ENCODE results near the gene TNFAIP2. TPM values are rescaled to one million over a fixed set of nuclear protein-coding genes. Genes with fewer than 3 reads are reported as not detected.

Gene TNFAIP2
- total RNA-seq, 4 donors from 2014 or later: 28.6 to 37.2 (median 31.2) TPM

DNA sequence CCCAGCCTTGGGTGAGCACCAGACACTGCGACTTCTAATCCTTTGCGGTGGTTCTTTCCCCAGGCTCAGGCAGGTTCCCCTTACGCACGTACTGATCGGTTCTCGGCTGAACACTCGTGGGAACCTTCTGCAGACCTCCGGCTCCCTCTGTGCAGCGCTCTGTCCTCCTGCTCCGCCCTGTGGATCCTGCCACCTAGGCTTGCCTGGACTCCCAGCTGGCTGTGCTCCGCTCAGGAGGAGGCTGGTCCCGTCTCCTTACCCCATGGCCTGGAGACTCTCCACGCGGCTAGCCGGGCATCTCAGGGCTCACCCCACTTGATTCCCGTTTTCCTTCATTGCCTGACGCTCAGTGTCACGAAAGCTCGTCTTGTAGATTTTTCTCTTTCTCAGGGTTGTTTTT, 34.7 kb downstream of the TNFAIP2 start:
- Histone ChIP-seq H3K4me3 (replicated peaks in 1 of 3) (no peak overlapping the region), H3K27me3 (no peaks in the 10 kb centered on the region), H3K36me3 (no peaks in the 10 kb centered on the region), H3K4me1 (peaks cover 11 to 27% of the 10 kb centered on the region in 2 donors), H3K9me3 (no peaks in the 10 kb centered on the region), H3K27ac (no peak overlapping the region)
- no peak for DNase-seq
- no peak for TF ChIP-seq POLR2A (IDR thresholded peaks at IDR 0.05)
- TF ChIP-seq, protein P1, sequence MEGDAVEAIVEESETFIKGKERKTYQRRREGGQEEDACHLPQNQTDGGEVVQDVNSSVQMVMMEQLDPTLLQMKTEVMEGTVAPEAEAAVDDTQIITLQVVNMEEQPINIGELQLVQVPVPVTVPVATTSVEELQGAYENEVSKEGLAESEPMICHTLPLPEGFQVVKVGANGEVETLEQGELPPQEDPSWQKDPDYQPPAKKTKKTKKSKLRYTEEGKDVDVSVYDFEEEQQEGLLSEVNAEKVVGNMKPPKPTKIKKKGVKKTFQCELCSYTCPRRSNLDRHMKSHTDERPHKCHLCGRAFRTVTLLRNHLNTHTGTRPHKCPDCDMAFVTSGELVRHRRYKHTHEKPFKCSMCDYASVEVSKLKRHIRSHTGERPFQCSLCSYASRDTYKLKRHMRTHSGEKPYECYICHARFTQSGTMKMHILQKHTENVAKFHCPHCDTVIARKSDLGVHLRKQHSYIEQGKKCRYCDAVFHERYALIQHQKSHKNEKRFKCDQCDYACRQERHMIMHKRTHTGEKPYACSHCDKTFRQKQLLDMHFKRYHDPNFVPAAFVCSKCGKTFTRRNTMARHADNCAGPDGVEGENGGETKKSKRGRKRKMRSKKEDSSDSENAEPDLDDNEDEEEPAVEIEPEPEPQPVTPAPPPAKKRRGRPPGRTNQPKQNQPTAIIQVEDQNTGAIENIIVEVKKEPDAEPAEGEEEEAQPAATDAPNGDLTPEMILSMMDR (IDR thresholded peaks at IDR 0.05): no peak
- intact Hi-C loops (cut with DNase I): no loop called here
- WGBS, 2 donors: 88 to 91% methylated on average over 19 of the region's 19 CpGs

DNA sequence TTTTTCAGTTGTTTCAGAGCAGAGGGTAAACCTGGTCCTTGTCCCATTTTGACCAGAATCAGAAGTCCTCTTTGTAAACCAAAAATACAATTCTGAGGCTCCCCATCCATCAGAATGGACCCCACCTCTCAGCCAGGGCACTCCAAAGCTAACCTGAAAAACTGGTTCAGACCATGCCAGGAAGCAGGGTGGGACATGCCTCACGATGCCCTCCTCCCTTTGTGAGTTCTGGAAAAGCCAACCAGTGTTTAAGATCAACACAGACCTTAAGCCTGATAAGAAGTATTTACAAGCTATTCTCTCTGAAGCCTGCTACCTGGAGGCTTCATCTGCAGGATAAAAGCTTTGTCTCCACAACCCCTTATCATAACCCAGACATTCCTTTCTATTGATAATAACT, 35.4 kb downstream of the TNFAIP2 start:
- Histone ChIP-seq H3K27me3 (no peaks in the 10 kb centered on the region), H3K36me3 (no peaks in the 10 kb centered on the region), H3K4me3 (replicated peaks in 1 of 3) (no peak overlapping the region), H3K27ac (no peak overlapping the region), H3K9me3 (no peaks in the 10 kb centered on the region), H3K4me1 (peaks cover 11 to 27% of the 10 kb centered on the region in 2 donors)
- 29 to 58% methylated on average over 1 of the region's 1 CpG for WGBS, 2 donors
- TF ChIP-seq, protein P1 (IDR thresholded peaks at IDR 0.05): no peak
- no peak for TF ChIP-seq POLR2A (IDR thresholded peaks at IDR 0.05)
- intact Hi-C loops (cut with DNase I): no loop called here
- peak; percentile 36 to 49 for DNase-seq

DNA sequence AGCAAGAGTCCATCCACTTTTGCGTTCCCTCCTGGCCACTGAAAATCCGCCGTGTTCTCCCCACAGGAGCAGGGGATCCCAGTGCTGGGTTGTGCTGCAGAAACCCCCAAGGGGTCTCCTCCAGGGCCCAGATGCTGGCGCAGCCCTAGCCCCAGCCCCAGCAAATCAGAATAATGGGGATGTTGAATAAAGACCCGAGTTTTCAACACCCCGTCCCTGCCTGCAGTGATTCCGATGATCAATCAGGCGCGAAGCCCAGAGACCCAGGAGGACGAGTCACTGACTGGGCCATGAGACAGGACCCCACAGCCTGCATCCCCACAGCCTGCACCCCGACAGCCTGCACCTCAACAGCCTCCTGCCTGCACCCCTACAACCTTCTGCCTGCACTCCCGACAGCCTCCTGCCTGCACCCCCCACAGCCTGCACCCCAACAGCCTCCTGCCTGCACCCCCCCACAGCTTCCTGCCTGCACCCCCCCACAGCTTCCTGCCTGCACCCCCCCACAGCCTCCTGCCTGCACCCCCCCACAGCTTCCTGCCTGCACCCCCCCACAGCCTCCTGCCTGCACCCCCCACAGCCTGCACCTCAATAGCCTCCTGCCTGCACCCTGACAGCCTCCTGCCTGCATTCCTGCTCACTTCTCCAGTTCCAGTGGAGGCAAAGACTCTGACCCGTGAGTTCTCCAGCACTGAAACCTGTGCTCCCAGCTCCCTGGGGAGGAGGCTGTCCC, 37.2 kb downstream of the TNFAIP2 start:
- DNase-seq: no peak
- Histone ChIP-seq H3K27me3 (no peaks in the 10 kb centered on the region), H3K27ac (no peak overlapping the region), H3K4me1 (peaks cover 6 to 20% of the 10 kb centered on the region in 2 donors), H3K36me3 (no peaks in the 10 kb centered on the region), H3K4me3 (replicated peaks in 1 of 3) (no peak overlapping the region), H3K9me3 (no peaks in the 10 kb centered on the region)
- 84 to 87% methylated on average over 11 to 13 of the region's 13 CpGs for WGBS, 2 donors
- TF ChIP-seq, protein P1 (IDR thresholded peaks at IDR 0.05): no peak
- TF ChIP-seq POLR2A (IDR thresholded peaks at IDR 0.05): no peak
- intact Hi-C loops (cut with DNase I): no loop called here

DNA sequence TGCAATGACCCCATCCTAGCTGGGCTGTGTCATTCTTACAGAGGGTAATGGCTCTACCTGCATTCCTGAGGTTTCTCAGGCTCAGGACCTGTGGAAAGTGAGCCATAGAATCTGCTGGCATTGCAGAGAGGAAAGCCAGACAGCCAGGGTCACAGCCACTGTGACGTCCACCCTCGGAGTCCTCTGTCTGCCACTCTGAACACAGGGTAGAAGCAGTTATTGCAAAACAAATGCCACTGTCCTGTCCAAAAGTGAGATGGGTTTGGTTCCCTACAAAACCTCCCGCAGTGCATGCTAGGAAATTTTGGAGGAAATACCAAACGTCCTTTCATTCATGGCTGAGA, 37.8 kb downstream of the TNFAIP2 start:
- DNase-seq: no peak
- intact Hi-C loops (cut with DNase I): no loop called here
- no peak for TF ChIP-seq POLR2A (IDR thresholded peaks at IDR 0.05)
- TF ChIP-seq, protein P1 (IDR thresholded peaks at IDR 0.05): no peak

DNA sequence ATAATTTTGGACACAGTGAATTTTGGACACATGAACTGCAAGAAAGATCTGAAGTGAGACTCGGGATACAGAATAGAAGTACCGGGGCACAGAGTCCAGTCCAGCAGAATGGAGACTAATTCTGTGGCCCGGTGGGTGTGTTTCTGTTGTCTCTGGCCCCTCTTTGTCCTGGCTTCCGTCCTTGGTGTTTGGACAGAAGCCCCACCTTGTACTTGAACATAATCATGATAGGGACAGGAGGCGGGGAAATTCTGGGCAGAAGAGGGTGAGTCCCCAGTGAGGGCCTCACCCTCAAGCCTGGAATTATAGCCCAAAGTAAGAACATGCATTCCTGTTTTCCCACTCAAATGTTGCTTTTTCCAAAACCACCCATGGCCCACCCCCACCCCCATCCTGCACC, 39.9 kb downstream of the TNFAIP2 start:
- H3K36me3 ChIP-seq: no peaks in the 10 kb centered on the region
- H3K9me3 ChIP-seq: no peaks in the 10 kb centered on the region
- no peak for TF ChIP-seq POLR2A (IDR thresholded peaks at IDR 0.05)
- TF ChIP-seq, protein P1 (IDR thresholded peaks at IDR 0.05): no peak
- no peak overlapping the region for H3K4me3 ChIP-seq (replicated peaks in 1 of 3)
- H3K27me3 ChIP-seq: no peaks in the 10 kb centered on the region
- no peak overlapping the region for H3K27ac ChIP-seq
- H3K4me1 ChIP-seq: peaks cover 6 to 15% of the 10 kb centered on the region in 2 donors
- 66 to 83% methylated on average over 5 of the region's 5 CpGs for WGBS, 2 donors
- intact Hi-C loops (cut with DNase I): no loop called here
- no peak for DNase-seq

More for the DNA sequence above, 37.8 kb downstream of the TNFAIP2 start:
- Histone ChIP-seq H3K4me1 (peaks cover 6 to 15% of the 10 kb centered on the region in 2 donors), H3K4me3 (replicated peaks in 1 of 3) (no peak overlapping the region), H3K36me3 (no peaks in the 10 kb centered on the region), H3K27ac (no peak overlapping the region), H3K27me3 (no peaks in the 10 kb centered on the region), H3K9me3 (no peaks in the 10 kb centered on the region)
- WGBS, 2 donors: 41 to 56% methylated on average over 4 of the region's 4 CpGs

Measured in thyroid gland (tissue), 4 donors.